Ishikawa (cell line): ENCODE data around the gene FBXW8.

Experiments used
- CEBPB ChIP-seq: IDR thresholded peaks from 2 replicates; pipeline ENCODE4 v1.6.1; 2012
- EGR1 ChIP-seq: IDR thresholded peaks from 2 replicates; pipeline ENCODE4 v1.6.1; 2012
- EP300 ChIP-seq: IDR thresholded peaks from 2 replicates; pipeline ENCODE4 v1.6.1; 2012; ENCODE audit warnings: borderline replicate concordance
- MAX ChIP-seq: IDR thresholded peaks from 2 replicates; pipeline ENCODE4 v1.6.1; 2012
- RAD21 ChIP-seq: IDR thresholded peaks from 2 replicates; pipeline ENCODE4 v1.6.1; 2012; ENCODE audit warnings: low read depth
- TAF1 ChIP-seq: IDR thresholded peaks from 2 replicates; pipeline ENCODE4 v1.6.1; 2012; ENCODE audit warnings: low read depth, mild to moderate bottlenecking
- TCF12 ChIP-seq: IDR thresholded peaks from 2 replicates; pipeline ENCODE4 v1.6.1; 2012; ENCODE audit warnings: low read depth

GRCh38 chr12:117080661-117081144 lies 170.0 kb downstream of the FBXW8 start:
- TF ChIP-seq TCF12 (no peak), EGR1 (no peak), RAD21 (no peak), EP300 (no peak), TAF1 (no peak), MAX (no peak), CEBPB (no peak)
